ENCODE data around the gene DEFB124.

DEFB124 gene

GRCh38 chr20:31415653-31416052, 59.3 kb downstream of the DEFB124 start:
- no peak for DNase-seq
